Subcutaneous abdominal adipose tissue (tissue), 5 donors: ENCODE measurements around the gene DNASE1.
"Not testable (repeated sequence)": the region's sequence is repeated elsewhere in the genome, so short reads cannot be mapped to it uniquely, and the experiment has no call there.

ENCODE experiments used
- H3K27ac ChIP-seq: one replicate; pipeline ENCODE4 v1.7.0; 2013; ENCODE audit warnings: low read depth, mild to moderate bottlenecking, inconsistent platforms, low read length, moderate library complexity
- H3K27me3 ChIP-seq, 5 donors: one replicate each; pipeline ENCODE4 v1.7.0; 2013; ENCODE audit warnings: low read length in 5 of 5, inconsistent platforms in 1 of 5; ENCODE audit not compliant: control insufficient read depth in 5 of 5, insufficient read depth in 4 of 5
- H3K36me3 ChIP-seq, 5 donors: one replicate each; pipeline ENCODE4 v1.7.0; 2013; ENCODE audit warnings: low read length in 5 of 5; ENCODE audit not compliant: control insufficient read depth in 5 of 5, insufficient read depth in 5 of 5
- H3K4me1 ChIP-seq, 5 donors: one replicate each; pipeline ENCODE4 v1.7.0; 2013; ENCODE audit warnings: low read length in 5 of 5, mild to moderate bottlenecking in 3 of 5, moderate library complexity in 1 of 5; ENCODE audit not compliant: control insufficient read depth in 5 of 5, insufficient read depth in 5 of 5
- H3K4me3 ChIP-seq, 5 donors: one replicate each; pipeline ENCODE4 v1.7.0; 2013; ENCODE audit warnings: low read length in 5 of 5, low read depth in 1 of 5
- H3K9ac ChIP-seq, 5 donors: one replicate each; pipeline ENCODE4 v1.7.0; 2013; ENCODE audit warnings: low read length in 5 of 5, mild to moderate bottlenecking in 4 of 5, moderate library complexity in 3 of 5
- H3K9me3 ChIP-seq, 5 donors: one replicate each; pipeline ENCODE4 v1.7.0; 2013; ENCODE audit warnings: low read length in 5 of 5; ENCODE audit not compliant: control insufficient read depth in 5 of 5
- donor health status: healthy.
- donor health status: healthy.
- donor health status: healthy.
- donor health status: healthy.
- donor health status: healthy.

DNASE1 gene

DNA sequence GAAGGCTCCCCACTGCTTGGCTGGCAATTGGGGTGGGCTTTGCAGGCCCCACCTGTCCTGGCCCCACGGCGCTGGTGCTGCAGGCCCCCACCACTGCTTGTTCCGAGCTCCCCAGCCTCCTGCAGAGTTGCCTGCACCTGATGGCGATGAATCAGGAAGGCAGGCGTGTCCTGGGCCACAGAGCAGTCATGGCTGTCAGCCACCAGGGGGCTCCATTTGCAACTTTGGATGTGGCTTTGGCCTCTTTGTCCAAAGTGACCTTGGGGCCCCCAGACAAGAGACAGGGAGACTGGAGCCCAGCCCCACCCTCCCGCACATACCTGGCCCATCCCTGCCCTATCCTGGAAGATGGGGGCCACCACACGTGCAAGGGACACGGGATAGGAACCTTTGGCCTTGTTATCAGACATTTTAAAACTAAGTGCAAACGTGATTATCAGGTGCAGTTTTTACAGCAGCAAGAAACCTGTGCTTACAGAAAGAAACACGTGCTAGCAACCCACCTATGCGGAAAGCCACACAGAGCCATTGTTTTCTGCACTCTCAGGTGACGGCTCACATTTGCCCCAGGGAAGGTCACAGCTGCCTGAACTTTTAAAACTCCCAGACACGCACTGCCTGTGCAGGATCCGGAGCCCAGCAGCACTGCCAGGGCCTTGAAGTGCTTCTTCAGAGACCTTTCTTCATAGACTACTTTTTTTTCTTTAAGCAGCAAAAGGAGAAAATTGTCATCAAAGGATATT is at the start of gene DNASE1:
Gene DNASE1 (plus strand): TSS at position 443 of the 743 bp plus-strand sequence. CDS start 683 bp downstream, outside the sequence.
- Histone ChIP-seq H3K36me3 (peaks cover 0 to 66% (median 55%) of the 10 kb centered on the region in 5 donors), H3K4me3 (no peak within 1 kb of the TSS), H3K4me1 (no peaks in the 10 kb centered on the region), H3K27ac (no peak within 1 kb of the TSS), H3K9ac (no peak within 1 kb of the TSS), H3K27me3 (no peaks in the 10 kb centered on the region), H3K9me3 (no peaks in the 10 kb centered on the region)

DNA sequence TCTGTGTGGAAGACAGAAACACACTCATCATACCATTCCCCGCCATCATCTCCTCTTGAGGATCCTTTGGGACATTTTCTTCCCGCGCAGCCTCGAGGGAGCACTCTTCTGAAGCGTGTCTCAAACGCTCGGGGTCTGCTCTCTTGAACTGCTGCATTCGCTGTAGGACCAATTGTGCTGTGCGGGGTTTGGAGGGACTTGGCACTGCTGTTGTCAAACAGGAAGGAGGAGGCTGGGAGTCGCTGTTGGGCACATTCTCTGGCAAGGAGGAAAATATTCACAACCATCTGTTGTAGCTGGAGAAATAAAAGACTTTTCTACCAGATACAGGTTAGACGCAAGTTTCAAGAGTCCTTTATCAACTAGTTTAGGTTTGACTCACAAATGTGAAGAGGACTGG is 48.0 kb upstream of the DNASE1 start:
- Histone ChIP-seq H3K36me3 (peaks cover 0 to 25% (median 18%) of the 10 kb centered on the region in 5 donors), H3K4me3 (no peak overlapping the region), H3K27ac (no peak overlapping the region), H3K9me3 (no peaks in the 10 kb centered on the region), H3K9ac (no peak overlapping the region), H3K4me1 (peaks cover 0 to 11% (median 9%) of the 10 kb centered on the region in 5 donors), H3K27me3 (no peaks in the 10 kb centered on the region)

GRCh38 chr16:3607161-3607560 is 47.3 kb upstream of the DNASE1 start:
- no peak overlapping the region for H3K27ac ChIP-seq
- H3K9ac ChIP-seq = no peak overlapping the region
- no peaks in the 10 kb centered on the region for H3K27me3 ChIP-seq
- peaks cover 0 to 19% (median 11%) of the 10 kb centered on the region in 5 donors for H3K36me3 ChIP-seq
- no peak overlapping the region for H3K4me3 ChIP-seq
- no peaks in the 10 kb centered on the region for H3K9me3 ChIP-seq
- H3K4me1 ChIP-seq = peaks cover 0 to 16% (median 13%) of the 10 kb centered on the region in 5 donors

- H3K36me3 ChIP-seq = peaks cover 0 to 14% (median 6%) of the 10 kb centered on the region in 5 donors
- H3K9me3 ChIP-seq = no peaks in the 10 kb centered on the region
- no peak overlapping the region for H3K27ac ChIP-seq
Observed at GRCh38 chr16:3607634-3608033, 46.9 kb upstream of the DNASE1 start.

DNA sequence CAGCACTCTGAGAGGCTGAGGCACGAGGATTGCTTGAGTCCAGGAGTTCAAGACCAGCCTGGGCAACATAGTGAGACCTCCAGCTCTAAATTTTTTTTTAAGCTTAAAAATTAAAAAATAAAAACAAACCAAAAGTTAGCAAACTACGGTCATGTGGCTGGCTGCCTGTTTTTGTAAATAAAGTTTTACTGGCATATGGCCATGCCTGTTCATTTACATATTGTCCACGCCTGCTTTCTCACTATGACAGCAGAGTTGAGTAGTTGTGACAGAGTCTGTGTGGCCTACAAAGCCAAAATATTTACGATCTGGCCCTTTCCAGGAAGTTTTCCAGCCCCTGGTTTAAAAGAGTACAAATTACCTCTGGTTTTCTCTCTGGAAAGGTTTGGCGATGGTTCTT is 46.4 kb upstream of the DNASE1 start:
- peaks cover 0 to 24% (median 21%) of the 10 kb centered on the region in 5 donors for H3K4me1 ChIP-seq
- peaks cover 0 to 10% (median 3%) of the 10 kb centered on the region in 5 donors for H3K36me3 ChIP-seq
- H3K27ac ChIP-seq = no peak overlapping the region
- no peak overlapping the region for H3K9ac ChIP-seq
- no peaks in the 10 kb centered on the region for H3K27me3 ChIP-seq
- no peak overlapping the region for H3K4me3 ChIP-seq
- H3K9me3 ChIP-seq = no peaks in the 10 kb centered on the region

More at GRCh38 chr16:3607634-3608033, 46.9 kb upstream of the DNASE1 start:
- H3K27me3 ChIP-seq = no peaks in the 10 kb centered on the region
- no peak overlapping the region for H3K9ac ChIP-seq
- H3K4me3 ChIP-seq = no peak overlapping the region
- peaks cover 0 to 20% (median 17%) of the 10 kb centered on the region in 5 donors for H3K4me1 ChIP-seq

GRCh38 chr16:3608976-3609375 is 45.5 kb upstream of the DNASE1 start:
- H3K9ac ChIP-seq, H3K9me3 ChIP-seq, H3K36me3 ChIP-seq, H3K27ac ChIP-seq, H3K4me3 ChIP-seq, H3K27me3 ChIP-seq: not testable (repeated sequence)
- peaks cover 0 to 29% (median 23%) of the 10 kb centered on the region in 5 donors for H3K4me1 ChIP-seq

- Histone ChIP-seq H3K4me3 (peak overlapping the region; percentile 82 to 97 (median 89)), H3K4me1 (peaks cover 0 to 29% (median 23%) of the 10 kb centered on the region in 5 donors), H3K9me3 (no peaks in the 10 kb centered on the region), H3K9ac (peak overlapping the region in 4 of 5 donors; percentile 63 to 98 (median 94)), H3K36me3 (peaks cover 0 to 1% (median 0%) of the 10 kb centered on the region in 5 donors), H3K27ac (no peak overlapping the region), H3K27me3 (no peaks in the 10 kb centered on the region)
Observed at GRCh38 chr16:3609895-3610697, 44.4 kb upstream of the DNASE1 start.

DNA sequence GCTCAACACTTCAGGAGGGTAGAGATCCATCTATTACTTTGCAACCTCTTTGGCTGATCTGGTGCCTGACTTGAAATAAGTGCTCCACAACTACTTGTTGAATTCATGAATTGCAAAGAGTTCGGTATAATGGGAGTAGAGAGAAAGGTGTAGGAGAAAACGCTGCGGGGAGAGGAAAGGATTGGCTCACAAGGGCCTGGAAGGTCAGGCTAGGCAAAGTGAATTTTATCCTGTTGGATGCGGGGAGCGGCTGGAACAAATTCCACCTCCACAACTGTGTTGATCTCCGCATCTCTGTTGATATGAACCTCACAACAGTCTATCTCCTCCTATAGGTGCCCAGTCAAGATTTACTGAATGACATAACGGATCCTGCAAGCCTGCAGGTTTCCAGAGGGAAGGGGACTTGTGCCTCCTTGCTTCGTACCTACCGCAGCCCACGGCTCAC is 43.8 kb upstream of the DNASE1 start:
- peaks cover 0 to 29% (median 23%) of the 10 kb centered on the region in 5 donors for H3K4me1 ChIP-seq
- peaks cover 0 to 4% (median 3%) of the 10 kb centered on the region in 5 donors for H3K36me3 ChIP-seq
- peak overlapping the region; percentile 82 to 97 (median 89) for H3K4me3 ChIP-seq
- no peaks in the 10 kb centered on the region for H3K9me3 ChIP-seq
- peak overlapping the region; percentile 65 for H3K27ac ChIP-seq
- no peaks in the 10 kb centered on the region for H3K27me3 ChIP-seq
- H3K9ac ChIP-seq = peak overlapping the region; percentile 63 to 98 (median 95)

- H3K9me3 ChIP-seq = no peaks in the 10 kb centered on the region
- no peaks in the 10 kb centered on the region for H3K27me3 ChIP-seq
- H3K4me3 ChIP-seq = peak within 1 kb of the TSS; percentile 82 to 97 (median 93)
- H3K9ac ChIP-seq = peak within 1 kb of the TSS; percentile 89 to 98 (median 95)
- H3K36me3 ChIP-seq = peaks cover 0 to 4% (median 3%) of the 10 kb centered on the region in 5 donors
- H3K27ac ChIP-seq = peak within 1 kb of the TSS; percentile 81
- peaks cover 0 to 29% (median 23%) of the 10 kb centered on the region in 5 donors for H3K4me1 ChIP-seq
Observed at GRCh38 chr16:3611146-3611975, 43.1 kb upstream of the DNASE1 start, which contains the start of gene SLX4. TSS of gene SLX4 (minus strand) at chr16:3611606. CDS start at chr16:3608964, 2,642 bp downstream.
